Smooth muscle cell of the coronary artery (primary cell): ENCODE results near the gene NR3C1. TPM values are rescaled to one million over a fixed set of nuclear protein-coding genes. Genes with fewer than 3 reads are reported as not detected.

Experiments
- total RNA-seq: library from RNA; depleted of rRNA; stranded (reverse); fragments of >200 nt; gene quantifications from 2 replicates; pipeline ENCODE4 v1.2.3, GENCODE V29; 2014; ENCODE audit warnings: low replicate concordance

NR3C1 gene
- total RNA-seq = 36.7 and 49.5 TPM in 2 replicates

DNA sequence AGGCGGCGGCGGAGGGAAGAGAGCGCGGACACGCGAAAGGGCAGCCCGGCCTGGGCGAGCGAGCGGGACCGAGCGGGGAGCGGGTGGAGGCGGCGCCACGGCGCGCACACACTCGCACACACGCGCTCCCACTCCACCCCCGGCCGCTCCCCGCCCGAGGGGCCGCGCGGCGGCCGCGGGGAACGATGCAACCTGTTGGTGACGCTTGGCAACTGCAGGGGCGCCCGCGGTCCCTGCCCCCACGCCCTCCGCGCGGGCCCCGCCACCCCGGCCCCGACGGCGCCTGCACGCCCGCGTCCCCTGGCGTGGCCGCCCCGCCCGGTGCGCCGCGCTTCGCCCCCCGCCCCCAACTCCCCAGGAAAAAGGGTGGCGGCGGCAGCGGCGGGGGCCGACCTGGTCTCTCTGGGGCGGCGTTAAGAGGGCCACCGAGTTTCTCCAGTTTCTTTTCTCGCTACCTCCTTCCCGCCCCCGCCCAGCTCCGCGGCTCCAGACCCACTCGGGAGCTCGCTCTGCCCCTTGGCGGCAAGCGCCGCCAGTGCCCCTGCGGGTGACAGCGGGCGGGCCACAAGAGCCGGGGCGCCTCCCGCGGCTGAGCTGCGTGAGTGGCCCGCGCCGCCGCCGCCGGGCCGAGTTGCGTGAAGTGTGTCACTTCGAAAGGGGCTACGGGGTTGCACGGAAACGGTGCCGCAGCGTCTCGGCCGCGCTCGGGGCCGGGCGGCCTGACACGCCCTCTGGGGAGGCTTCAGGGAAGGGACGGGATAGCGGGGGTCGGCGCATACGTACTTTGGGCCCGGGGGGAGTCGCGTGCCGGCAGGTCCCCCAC is at the start of gene NR3C1:
NR3C1 (minus strand) TSS at position 94 of the 823 bp plus-strand sequence. CDS start 2,847 bp downstream, outside the sequence.

